PC-3 (cell line): ENCODE measurements around the gene RREB1. TPM values are rescaled to one million over a fixed set of nuclear protein-coding genes. Genes with fewer than 3 reads are reported as not detected.

Source experiments
- ATAC-seq: fragments of 200-7000 bp; cut with Tn5 transposase; 2 replicates; pipeline ENCODE4 v1.9.1; 2020; ENCODE audit warnings: mild to moderate bottlenecking, moderate library complexity
- BruUV-seq: library from RNA; stranded (reverse); fragments of 400-500 nt; replicated peaks from 2 replicates; lab custom pipeline; 2021; lab: Mats Ljungman, UMichigan
- CTCF ChIA-PET: fragments of 300-600 bp; sonication (Branson Sonifier 250); formaldehyde crosslinking; loops from one replicate; lab custom pipeline; 2022; ENCODE audit warnings: antibody characterized with exemption; lab: Charles Lee
- POLR2A ChIA-PET: fragments of 300-600 bp; sonication (Branson Sonifier 250); formaldehyde crosslinking; loops from one replicate; lab custom pipeline; 2022; ENCODE audit warnings: antibody characterized with exemption; ENCODE audit not compliant: unreplicated experiment; lab: Charles Lee
- DNase-seq: peaks from one replicate; pipeline ENCODE4 v3.0.0-alpha.2; 2015
- H2AFZ ChIP-seq: fragments of 300-600 bp; sonication (generic); 2 replicates; pipeline ENCODE4 v1.6.0; 2016; ENCODE audit warnings: antibody characterized with exemption, low read length
- H3F3A ChIP-seq: fragments of 300-600 bp; sonication (generic); one replicate; pipeline ENCODE4 v1.6.0; 2017; ENCODE audit warnings: antibody characterized with exemption, low read length, control low read depth, mild to moderate bottlenecking; ENCODE audit not compliant: unreplicated experiment
- H3K27ac ChIP-seq: fragments of 300-600 bp; sonication (generic); 2 replicates; pipeline ENCODE4 v1.5.1; 2016; ENCODE audit warnings: mild to moderate bottlenecking, low read length
- H3K27me3 ChIP-seq: fragments of 300-600 bp; sonication (generic); 2 replicates; pipeline ENCODE4 v1.6.1; 2016; ENCODE audit warnings: low read length, mixed read lengths
- H3K36me3 ChIP-seq: fragments of 300-600 bp; sonication (generic); 2 replicates; pipeline ENCODE4 v1.6.1; 2016; ENCODE audit warnings: low read depth, mixed run types, low read length, mixed read lengths
- H3K4me1 ChIP-seq: fragments of 300-600 bp; sonication (generic); 2 replicates; pipeline ENCODE4 v1.5.1; 2016; ENCODE audit warnings: low read length; ENCODE audit not compliant: insufficient read depth
- H3K4me2 ChIP-seq: fragments of 300-600 bp; sonication (generic); 2 replicates; pipeline ENCODE4 v1.6.0; 2016; ENCODE audit warnings: low read length
- H3K4me3 ChIP-seq: fragments of 300-600 bp; sonication (generic); 2 replicates; pipeline ENCODE4 v1.5.1; 2016; ENCODE audit warnings: mild to moderate bottlenecking, low read length, mixed read lengths
- H3K79me2 ChIP-seq: fragments of 300-600 bp; sonication (generic); 2 replicates; pipeline ENCODE4 v1.6.1; 2017; ENCODE audit warnings: low read length, mixed read lengths
- H3K9ac ChIP-seq: fragments of 300-600 bp; sonication (generic); 2 replicates; pipeline ENCODE4 v1.6.0; 2016; ENCODE audit warnings: mild to moderate bottlenecking, low read length
- H3K9me2 ChIP-seq: fragments of 300-600 bp; sonication (generic); replicated peaks from 2 replicates; pipeline ENCODE4 v1.6.1; 2016; ENCODE audit warnings: mixed run types, low read length, mixed read lengths
- H3K9me3 ChIP-seq: fragments of 300-600 bp; sonication (generic); 2 replicates; pipeline ENCODE4 v1.6.1; 2016; ENCODE audit warnings: low read length, mixed read lengths
- H4K20me1 ChIP-seq: fragments of 300-600 bp; sonication (generic); 2 replicates; pipeline ENCODE4 v1.6.1; 2016; ENCODE audit warnings: low read length, mixed read lengths
- CTCF ChIP-seq: fragments of 300-600 bp; sonication (generic); conservative IDR thresholded peaks from 2 replicates; pipeline ENCODE4 v1.5.1; 2017; ENCODE audit warnings: antibody characterized with exemption, low read depth, mild to moderate bottlenecking, low read length
- EZH2 ChIP-seq: fragments of 300-600 bp; sonication (generic); IDR thresholded peaks from one replicate; pipeline ENCODE4 v1.6.1; 2017; ENCODE audit warnings: antibody characterized with exemption, mild to moderate bottlenecking, low read length; ENCODE audit not compliant: unreplicated experiment
- EZH2phosphoT487 ChIP-seq: fragments of 300-600 bp; sonication (generic); IDR thresholded peaks from 2 replicates; pipeline ENCODE4 v1.6.1; 2018; ENCODE audit warnings: mild to moderate bottlenecking, antibody characterized with exemption, low read length, borderline replicate concordance
- intact Hi-C: fragments of 100-400 bp; cut with micrococcal nuclease; formaldehyde crosslinking; loops from 2 replicates; pipeline ENCODE4 v1.9.0; 2023
- total RNA-seq: library from RNA; depleted of rRNA; stranded (reverse); fragments of >200 nt; gene quantifications from 2 replicates; pipeline ENCODE4 v1.2.3, GENCODE V29; 2014

Gene RREB1
- total RNA-seq, 1 experiment from 2014 or later: 26.0 TPM

GRCh38 chr6:7228662-7229375 is 121.1 kb downstream of the RREB1 start:
- no peak overlapping the region for H3K4me2 ChIP-seq
- BruUV-seq: no TSS peak
- TF ChIP-seq EZH2phosphoT487 (no peak), CTCF (no peak), EZH2 (no peak)
- H3K27me3 ChIP-seq: no peaks in the 10 kb centered on the region
- no peak for DNase-seq
- intact Hi-C loops: no loop called here
- POLR2A ChIA-PET: interaction anchor here (0.7 kb wide), 1 partner anchor 82 kb away, joined by 3 read pairs; no protein-coding TSS in a partner anchor
- H2AFZ ChIP-seq: no peak overlapping the region
- no peaks in the 10 kb centered on the region for H4K20me1 ChIP-seq
- no peaks in the 10 kb centered on the region for H3K9me2 ChIP-seq
- H3K4me1 ChIP-seq: no peaks in the 10 kb centered on the region
- H3K79me2 ChIP-seq: peaks cover 8% of the 10 kb centered on the region
- H3K9ac ChIP-seq: no peak overlapping the region
- no peak overlapping the region for H3K4me3 ChIP-seq
- no peak for ATAC-seq
- CTCF ChIA-PET: no interaction called here
- no peak overlapping the region for H3K27ac ChIP-seq
- H3F3A ChIP-seq: no peaks in the 10 kb centered on the region
- peaks cover 65% of the 10 kb centered on the region for H3K36me3 ChIP-seq
- no peaks in the 10 kb centered on the region for H3K9me3 ChIP-seq

DNA sequence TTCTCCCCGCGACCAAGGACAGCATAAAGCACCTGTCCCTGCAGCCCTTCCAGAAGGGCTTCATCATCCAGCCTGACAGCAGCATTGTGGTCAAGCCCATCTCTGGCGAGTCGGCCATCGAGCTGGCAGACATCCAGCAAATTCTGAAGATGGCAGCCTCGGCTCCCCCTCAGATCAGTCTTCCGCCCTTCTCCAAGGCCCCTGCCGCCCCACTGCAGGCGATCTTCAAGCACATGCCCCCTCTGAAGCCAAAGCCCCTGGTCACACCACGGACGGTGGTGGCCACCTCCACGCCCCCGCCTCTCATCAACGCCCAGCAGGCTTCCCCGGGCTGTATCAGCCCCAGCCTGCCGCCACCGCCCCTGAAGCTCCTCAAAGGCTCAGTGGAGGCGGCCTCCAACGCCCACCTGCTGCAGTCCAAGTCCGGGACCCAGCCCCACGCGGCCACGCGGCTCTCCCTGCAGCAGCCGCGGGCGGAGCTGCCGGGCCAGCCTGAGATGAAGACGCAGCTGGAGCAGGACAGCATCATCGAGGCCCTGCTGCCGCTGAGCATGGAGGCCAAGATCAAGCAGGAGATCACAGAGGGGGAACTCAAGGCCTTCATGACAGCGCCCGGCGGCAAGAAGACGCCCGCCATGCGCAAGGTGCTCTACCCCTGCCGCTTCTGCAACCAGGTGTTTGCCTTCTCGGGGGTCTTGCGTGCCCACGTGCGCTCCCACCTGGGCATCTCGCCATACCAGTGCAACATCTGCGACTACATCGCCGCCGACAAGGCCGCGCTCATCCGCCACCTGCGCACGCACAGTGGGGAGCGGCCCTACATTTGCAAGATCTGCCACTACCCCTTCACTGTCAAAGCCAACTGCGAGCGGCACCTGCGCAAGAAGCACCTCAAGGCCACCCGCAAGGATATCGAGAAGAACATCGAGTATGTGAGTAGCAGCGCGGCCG is 121.9 kb downstream of the RREB1 start:
- Histone ChIP-seq H3K4me3 (no peak overlapping the region), H3K4me2 (no peak overlapping the region), H3F3A (no peaks in the 10 kb centered on the region), H3K9me2 (no peaks in the 10 kb centered on the region), H2AFZ (no peak overlapping the region), H3K9ac (no peak overlapping the region), H4K20me1 (no peaks in the 10 kb centered on the region), H3K79me2 (peaks cover 16% of the 10 kb centered on the region), H3K9me3 (no peaks in the 10 kb centered on the region), H3K36me3 (peaks cover 67% of the 10 kb centered on the region), H3K27ac (no peak overlapping the region), H3K27me3 (no peaks in the 10 kb centered on the region), H3K4me1 (no peaks in the 10 kb centered on the region)
- TF ChIP-seq EZH2phosphoT487 (no peak), CTCF (no peak), EZH2 (no peak)
- POLR2A ChIA-PET: no interaction called here
- CTCF ChIA-PET: interaction anchor here (0.6 kb wide), 1 partner anchor 533 kb away, joined by 3 read pairs; no protein-coding TSS in a partner anchor
- intact Hi-C loops: no loop called here
- ATAC-seq (no peak), DNase-seq (no peak)
- BruUV-seq: no TSS peak
